Measurements from ENCODE around the gene SCRT2. TPM values are rescaled to one million over a fixed set of nuclear protein-coding genes. Genes with fewer than 3 reads are reported as not detected.
A peak's percentile ranks its signal among the peaks of the same experiment; 100 is the strongest.

The SCRT2 gene
- total and polyA plus RNA-seq, 5 donors from 2014 or later: not detected

DNA sequence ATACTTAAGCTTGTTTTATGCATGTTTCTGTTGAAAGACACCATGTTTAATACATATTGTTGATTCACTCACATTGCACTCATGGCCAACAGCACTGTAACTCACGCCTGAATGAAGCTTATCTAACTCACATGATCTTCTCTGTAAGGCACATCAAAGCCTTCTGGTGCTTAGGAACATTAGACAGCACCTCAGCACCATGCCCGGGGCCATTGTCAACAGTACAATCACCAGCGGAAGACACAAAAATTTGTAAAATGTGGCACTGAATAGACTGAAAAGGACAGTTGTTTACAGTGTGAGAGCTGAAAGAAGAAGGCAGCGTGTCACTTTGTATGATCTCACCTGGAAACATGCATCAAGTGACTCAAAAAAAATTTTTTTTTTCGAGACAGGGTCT, 56.6 kb downstream of the SCRT2 start:
- H3K9me3 ChIP-seq (ENCODE audit: control insufficient read depth in 2 of 2, low read length in 2 of 2): peaks cover 0 to 2% of the 10 kb centered on the region in 2 experiments
- H3K27me3 ChIP-seq (ENCODE audit: control insufficient read depth, insufficient read depth, low read length): peaks cover 3% of the 10 kb centered on the region
- no peaks in the 10 kb centered on the region for H3K36me3 Mint-ChIP-seq
- H3K4me1 ChIP-seq (ENCODE audit: control insufficient read depth, insufficient read depth, low read length, poor library complexity, severe bottlenecking): no peaks in the 10 kb centered on the region
- no peaks in the 10 kb centered on the region for H3K36me3 ChIP-seq (ENCODE audit: control insufficient read depth, insufficient read depth, low read length)
- no peak overlapping the region for H3K27ac ChIP-seq (ENCODE audit: insufficient read depth, low read length, poor library complexity, severe bottlenecking)
- H3K4me1 Mint-ChIP-seq: no peaks in the 10 kb centered on the region
- H3K9me3 Mint-ChIP-seq: peaks cover 0 to 13% (median 7%) of the 10 kb centered on the region in 7 donors
- no peak overlapping the region for H3K4me3 Mint-ChIP-seq
- ATAC-seq (ENCODE audit: low read depth in 2 of 2) (no peak), DNase-seq (no peak)
- H3K27ac Mint-ChIP-seq: no peak overlapping the region
- no peak overlapping the region for H3K4me3 ChIP-seq (ENCODE audit: low read depth, low read length)
- H3K27me3 Mint-ChIP-seq: peaks cover 29% of the 10 kb centered on the region

DNA sequence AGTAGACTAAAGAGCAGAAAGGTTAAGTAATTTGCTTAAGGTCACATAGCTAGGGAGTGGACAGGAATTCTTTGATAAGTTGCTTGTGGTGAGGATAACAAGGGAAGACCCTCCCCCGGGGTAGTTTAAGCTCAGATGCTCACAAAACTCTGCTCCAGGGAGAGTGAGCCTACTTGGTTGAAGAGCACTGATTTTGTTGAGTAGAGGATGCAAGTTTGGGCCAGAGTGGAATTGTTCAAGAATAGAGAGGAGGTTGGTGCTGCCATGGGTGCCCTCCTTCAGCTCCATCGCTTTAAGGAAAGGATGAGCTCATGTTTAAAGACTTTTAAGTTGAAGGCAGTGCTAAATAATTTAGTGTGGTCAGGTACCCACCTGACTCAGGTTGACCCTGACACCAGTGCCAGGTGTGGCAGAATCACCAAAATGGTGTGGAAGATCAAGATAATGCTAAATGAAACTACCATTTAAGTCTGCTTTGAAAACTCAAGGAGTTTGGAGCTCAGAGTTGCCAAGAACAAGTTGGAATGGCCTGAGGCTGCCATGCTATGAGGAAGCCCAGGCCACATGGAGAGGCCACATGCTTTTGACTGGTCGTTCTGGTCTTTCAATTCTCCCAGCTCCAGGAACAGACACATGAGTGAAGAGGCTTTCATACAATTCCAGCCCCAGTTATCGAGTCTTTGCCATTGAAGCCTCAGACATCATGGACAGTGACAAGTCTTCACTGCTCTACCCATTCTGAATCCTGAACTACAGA, 57.5 kb downstream of the SCRT2 start:
- peaks cover 0 to 13% (median 7%) of the 10 kb centered on the region in 7 donors for H3K9me3 Mint-ChIP-seq
- H3K36me3 Mint-ChIP-seq: no peaks in the 10 kb centered on the region
- H3K4me1 Mint-ChIP-seq: no peaks in the 10 kb centered on the region
- no peak overlapping the region for H3K4me3 Mint-ChIP-seq
- no peak for DNase-seq
- Histone ChIP-seq H3K36me3 (ENCODE audit: control insufficient read depth, insufficient read depth, low read length) (no peaks in the 10 kb centered on the region), H3K4me1 (ENCODE audit: control insufficient read depth, insufficient read depth, low read length, poor library complexity, severe bottlenecking) (no peaks in the 10 kb centered on the region), H3K27me3 (ENCODE audit: control insufficient read depth, insufficient read depth, low read length) (peaks cover 3% of the 10 kb centered on the region), H3K27ac (ENCODE audit: insufficient read depth, low read length, poor library complexity, severe bottlenecking) (no peak overlapping the region), H3K4me3 (ENCODE audit: low read depth, low read length) (no peak overlapping the region), H3K9me3 (ENCODE audit: control insufficient read depth in 2 of 2, low read length in 2 of 2) (peaks cover 0 to 2% of the 10 kb centered on the region in 2 experiments)
- H3K27ac Mint-ChIP-seq: no peak overlapping the region
- peaks cover 31% of the 10 kb centered on the region for H3K27me3 Mint-ChIP-seq
- no peak for ATAC-seq (ENCODE audit: low read depth in 2 of 2)

DNA sequence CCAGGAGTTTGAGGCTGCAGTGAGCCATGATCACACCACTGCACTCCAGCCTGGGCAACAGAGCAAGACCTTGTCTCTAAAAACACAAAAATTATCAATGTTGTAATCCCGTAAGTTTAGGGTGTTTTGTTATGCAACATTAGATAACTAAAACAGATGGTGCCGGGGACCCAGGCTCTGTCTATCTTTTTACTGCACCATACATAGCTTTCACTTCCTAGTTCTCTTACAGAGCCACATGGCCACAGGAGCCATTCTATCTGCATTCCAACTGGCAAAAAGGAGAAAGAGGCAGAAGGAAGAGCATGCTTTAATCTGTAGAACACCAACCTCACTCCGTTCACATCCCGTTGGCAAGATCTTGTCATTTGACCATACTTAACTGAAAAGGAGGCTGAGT, 60.1 kb downstream of the SCRT2 start:
- Histone ChIP-seq H3K27ac (ENCODE audit: insufficient read depth, low read length, poor library complexity, severe bottlenecking) (no peak overlapping the region), H3K4me1 (ENCODE audit: control insufficient read depth, insufficient read depth, low read length, poor library complexity, severe bottlenecking) (no peaks in the 10 kb centered on the region), H3K27me3 (ENCODE audit: control insufficient read depth, insufficient read depth, low read length) (peaks cover 11% of the 10 kb centered on the region), H3K4me3 (ENCODE audit: low read depth, low read length) (no peak overlapping the region), H3K9me3 (ENCODE audit: control insufficient read depth in 2 of 2, low read length in 2 of 2) (peaks cover 0 to 2% of the 10 kb centered on the region in 2 experiments), H3K36me3 (ENCODE audit: control insufficient read depth, insufficient read depth, low read length) (no peaks in the 10 kb centered on the region)
- DNase-seq (no peak), ATAC-seq (ENCODE audit: low read depth in 2 of 2) (no peak)
- H3K27ac Mint-ChIP-seq: no peak overlapping the region
- no peak overlapping the region for H3K4me3 Mint-ChIP-seq
- H3K36me3 Mint-ChIP-seq: no peaks in the 10 kb centered on the region
- peaks cover 0 to 13% (median 3%) of the 10 kb centered on the region in 7 donors for H3K9me3 Mint-ChIP-seq
- H3K4me1 Mint-ChIP-seq: peaks cover 0 to 4% (median 0%) of the 10 kb centered on the region in 4 donors
- peaks cover 48% of the 10 kb centered on the region for H3K27me3 Mint-ChIP-seq

DNA sequence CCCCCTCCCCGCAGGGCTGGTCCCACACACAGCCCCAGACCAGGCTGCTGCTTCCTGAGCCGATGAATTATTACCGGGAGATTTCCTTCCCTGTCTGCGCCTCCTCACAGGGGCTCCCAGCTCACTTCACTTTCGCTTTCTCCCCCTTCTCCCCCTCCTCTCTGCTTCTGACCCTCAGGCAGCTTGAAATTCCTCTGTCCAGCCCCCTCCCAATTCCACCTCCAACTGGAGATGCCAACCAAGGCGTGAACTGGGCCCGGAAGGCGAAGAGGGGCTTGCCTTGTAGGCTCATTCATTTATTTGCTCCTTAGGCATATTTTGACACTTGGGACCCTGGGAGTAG, 63.8 kb downstream of the SCRT2 start:
- Mint-ChIP-seq H3K36me3 (no peaks in the 10 kb centered on the region), H3K4me1 (peaks cover 0 to 6% (median 0%) of the 10 kb centered on the region in 4 donors), H3K27me3 (peaks cover 56% of the 10 kb centered on the region), H3K4me3 (peak overlapping the region in 1 of 4 donors; percentile 71), H3K9me3 (peaks cover 0 to 3% (median 0%) of the 10 kb centered on the region in 7 donors), H3K27ac (peak overlapping the region in 1 of 3 donors; percentile 62)
- Histone ChIP-seq H3K9me3 (ENCODE audit: control insufficient read depth in 2 of 2, low read length in 2 of 2) (no peaks in the 10 kb centered on the region), H3K36me3 (ENCODE audit: control insufficient read depth, insufficient read depth, low read length) (no peaks in the 10 kb centered on the region), H3K27me3 (ENCODE audit: control insufficient read depth, insufficient read depth, low read length) (peaks cover 12% of the 10 kb centered on the region), H3K4me1 (ENCODE audit: control insufficient read depth, insufficient read depth, low read length, poor library complexity, severe bottlenecking) (peaks cover 5% of the 10 kb centered on the region), H3K4me3 (ENCODE audit: low read depth, low read length) (no peak overlapping the region), H3K27ac (ENCODE audit: insufficient read depth, low read length, poor library complexity, severe bottlenecking) (no peak overlapping the region)
- ATAC-seq (ENCODE audit: low read depth in 2 of 2) (no peak), DNase-seq (no peak)

Other genes with a start within 250 kb of the SCRT2 start
- 30.2 TPM for gene TBC1D20, start 213.3 kb downstream of the SCRT2 start, total RNA-seq
- gene TBC1D20, start 213.3 kb downstream of the SCRT2 start, polyA plus RNA-seq: 10 to 100 TPM; 16.4 to 23.2 (median 18.2) TPM
- 65.3 TPM for gene CSNK2A1, start 132.0 kb downstream of the SCRT2 start, total RNA-seq
- 10 to 100 TPM; 49.6 to 57.5 (median 52.2) TPM for gene CSNK2A1, start 132.0 kb downstream of the SCRT2 start, polyA plus RNA-seq
- not detected for gene TCF15, start 65.5 kb downstream of the SCRT2 start, total RNA-seq
- not detected for gene TCF15, start 65.5 kb downstream of the SCRT2 start, polyA plus RNA-seq
- 3.2 TPM for gene SRXN1, start 22.6 kb downstream of the SCRT2 start, total RNA-seq
- 10 to 100 TPM in 3 of 4 donors, 1 to 10 TPM in 1; 7.5 to 15.1 (median 13.1) TPM for gene SRXN1, start 22.6 kb downstream of the SCRT2 start, polyA plus RNA-seq
- gene SLC52A3, start 92.7 kb upstream of the SCRT2 start, total RNA-seq: not detected
- not detected for gene SLC52A3, start 92.7 kb upstream of the SCRT2 start, polyA plus RNA-seq
- gene FAM110A, start 157.9 kb upstream of the SCRT2 start, total RNA-seq: 27.5 TPM
- gene FAM110A, start 157.9 kb upstream of the SCRT2 start, polyA plus RNA-seq: 10 to 100 TPM; 24.6 to 36.5 (median 31.7) TPM
- not detected for gene ANGPT4, start 240.5 kb upstream of the SCRT2 start, total RNA-seq
- not detected for gene ANGPT4, start 240.5 kb upstream of the SCRT2 start, polyA plus RNA-seq

Measured in CD4-positive, CD25-positive, alpha-beta regulatory T cell (primary cell).